ENCODE measurements around the gene FEM1B. TPM values are rescaled to one million over a fixed set of nuclear protein-coding genes. Genes with fewer than 3 reads are reported as not detected.
A peak's percentile ranks its signal among the peaks of the same experiment; 100 is the strongest.

FEM1B gene
- total RNA-seq, 1 donor from 2014 or later: 54.2 TPM

DNA sequence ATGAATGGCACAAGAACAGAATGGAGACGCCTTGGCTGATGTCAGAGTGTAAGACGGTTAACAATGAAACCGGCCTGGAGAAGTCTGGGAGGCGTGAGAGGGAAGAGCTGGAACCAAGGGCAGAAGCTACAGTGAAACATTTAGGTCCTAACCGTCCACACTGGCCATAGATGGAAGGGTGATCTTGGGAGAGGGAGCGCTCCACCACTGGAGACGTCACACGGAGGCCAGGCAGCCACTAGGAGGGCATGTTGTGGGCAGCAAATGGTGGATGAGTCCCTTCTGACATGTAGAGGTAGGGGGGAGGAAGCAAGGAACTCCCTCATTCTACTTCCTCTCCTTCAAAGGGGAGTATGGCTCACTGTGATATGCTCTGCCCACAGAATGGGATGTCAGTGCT is 23.8 kb downstream of the FEM1B start:
- no peak overlapping the region for H3K27ac Mint-ChIP-seq
- H3K4me1 Mint-ChIP-seq (ENCODE audit: unreplicated experiment): peaks cover 15% of the 10 kb centered on the region

DNA sequence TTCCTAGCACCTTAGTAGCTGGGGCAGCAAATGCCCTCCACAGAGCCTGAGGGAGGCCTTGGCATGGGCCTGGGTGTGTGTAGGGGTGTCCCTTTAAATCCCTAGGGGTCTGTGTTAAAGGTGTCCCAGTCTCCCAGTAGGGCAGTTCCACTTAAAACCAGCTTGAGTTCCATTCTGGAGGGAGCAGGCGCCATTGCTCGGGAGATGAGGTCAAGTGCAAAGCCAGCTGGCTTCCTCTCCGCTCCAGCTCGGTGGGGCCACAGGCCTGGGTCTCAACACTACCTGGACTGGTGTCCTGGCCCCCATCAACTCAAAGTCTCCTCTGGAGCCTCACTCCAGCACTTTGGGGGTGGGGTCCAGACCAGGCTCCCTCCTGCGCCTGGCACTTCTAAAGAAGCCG is 25.2 kb downstream of the FEM1B start:
- Mint-ChIP-seq H3K9me3 (no peaks in the 10 kb centered on the region), H3K4me1 (ENCODE audit: unreplicated experiment) (peaks cover 22% of the 10 kb centered on the region), H3K27ac (no peak overlapping the region), H3K27me3 (no peaks in the 10 kb centered on the region), H3K4me3 (no peak overlapping the region), H3K36me3 (no peaks in the 10 kb centered on the region)
- DNase-seq (ENCODE audit: extremely low spot score, unreplicated experiment): peak; percentile 47
- TF ChIP-seq, protein P1, sequence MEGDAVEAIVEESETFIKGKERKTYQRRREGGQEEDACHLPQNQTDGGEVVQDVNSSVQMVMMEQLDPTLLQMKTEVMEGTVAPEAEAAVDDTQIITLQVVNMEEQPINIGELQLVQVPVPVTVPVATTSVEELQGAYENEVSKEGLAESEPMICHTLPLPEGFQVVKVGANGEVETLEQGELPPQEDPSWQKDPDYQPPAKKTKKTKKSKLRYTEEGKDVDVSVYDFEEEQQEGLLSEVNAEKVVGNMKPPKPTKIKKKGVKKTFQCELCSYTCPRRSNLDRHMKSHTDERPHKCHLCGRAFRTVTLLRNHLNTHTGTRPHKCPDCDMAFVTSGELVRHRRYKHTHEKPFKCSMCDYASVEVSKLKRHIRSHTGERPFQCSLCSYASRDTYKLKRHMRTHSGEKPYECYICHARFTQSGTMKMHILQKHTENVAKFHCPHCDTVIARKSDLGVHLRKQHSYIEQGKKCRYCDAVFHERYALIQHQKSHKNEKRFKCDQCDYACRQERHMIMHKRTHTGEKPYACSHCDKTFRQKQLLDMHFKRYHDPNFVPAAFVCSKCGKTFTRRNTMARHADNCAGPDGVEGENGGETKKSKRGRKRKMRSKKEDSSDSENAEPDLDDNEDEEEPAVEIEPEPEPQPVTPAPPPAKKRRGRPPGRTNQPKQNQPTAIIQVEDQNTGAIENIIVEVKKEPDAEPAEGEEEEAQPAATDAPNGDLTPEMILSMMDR (conservative IDR thresholded peaks at IDR 0.05): no peak

More for the DNA sequence above, 23.8 kb downstream of the FEM1B start:
- H3K27me3 Mint-ChIP-seq: no peaks in the 10 kb centered on the region
- H3K36me3 Mint-ChIP-seq: no peaks in the 10 kb centered on the region
- H3K4me3 Mint-ChIP-seq: no peak overlapping the region
- peak; percentile 22 for DNase-seq (ENCODE audit: extremely low spot score, unreplicated experiment)
- TF ChIP-seq, protein P1 (conservative IDR thresholded peaks at IDR 0.05): no peak
- H3K9me3 Mint-ChIP-seq: no peaks in the 10 kb centered on the region

DNA sequence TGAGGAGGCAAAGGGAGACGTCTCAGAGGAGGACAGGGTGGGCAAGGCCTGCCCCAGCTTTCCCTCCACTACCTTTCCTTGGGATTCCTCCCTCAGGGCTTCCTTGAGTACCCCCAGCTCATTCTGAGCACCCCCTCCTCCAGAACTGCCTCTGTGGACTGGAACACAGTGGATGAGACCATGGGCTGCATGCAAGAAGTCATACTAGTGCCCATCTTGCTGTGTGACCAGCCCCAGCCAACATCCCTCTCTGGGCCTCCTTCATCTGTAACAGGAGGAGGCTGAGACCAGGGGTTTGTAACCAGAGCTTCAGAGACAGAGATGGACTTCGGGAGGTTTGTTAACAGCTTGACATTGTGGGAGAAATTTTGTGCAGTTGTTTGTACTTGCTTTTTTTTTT is 25.6 kb downstream of the FEM1B start:
- Mint-ChIP-seq H3K27me3 (no peaks in the 10 kb centered on the region), H3K36me3 (no peaks in the 10 kb centered on the region), H3K4me3 (no peak overlapping the region), H3K9me3 (no peaks in the 10 kb centered on the region), H3K27ac (no peak overlapping the region), H3K4me1 (ENCODE audit: unreplicated experiment) (peaks cover 22% of the 10 kb centered on the region)
- DNase-seq (ENCODE audit: extremely low spot score, unreplicated experiment): no peak
- TF ChIP-seq, protein P1 (conservative IDR thresholded peaks at IDR 0.05): no peak

DNA sequence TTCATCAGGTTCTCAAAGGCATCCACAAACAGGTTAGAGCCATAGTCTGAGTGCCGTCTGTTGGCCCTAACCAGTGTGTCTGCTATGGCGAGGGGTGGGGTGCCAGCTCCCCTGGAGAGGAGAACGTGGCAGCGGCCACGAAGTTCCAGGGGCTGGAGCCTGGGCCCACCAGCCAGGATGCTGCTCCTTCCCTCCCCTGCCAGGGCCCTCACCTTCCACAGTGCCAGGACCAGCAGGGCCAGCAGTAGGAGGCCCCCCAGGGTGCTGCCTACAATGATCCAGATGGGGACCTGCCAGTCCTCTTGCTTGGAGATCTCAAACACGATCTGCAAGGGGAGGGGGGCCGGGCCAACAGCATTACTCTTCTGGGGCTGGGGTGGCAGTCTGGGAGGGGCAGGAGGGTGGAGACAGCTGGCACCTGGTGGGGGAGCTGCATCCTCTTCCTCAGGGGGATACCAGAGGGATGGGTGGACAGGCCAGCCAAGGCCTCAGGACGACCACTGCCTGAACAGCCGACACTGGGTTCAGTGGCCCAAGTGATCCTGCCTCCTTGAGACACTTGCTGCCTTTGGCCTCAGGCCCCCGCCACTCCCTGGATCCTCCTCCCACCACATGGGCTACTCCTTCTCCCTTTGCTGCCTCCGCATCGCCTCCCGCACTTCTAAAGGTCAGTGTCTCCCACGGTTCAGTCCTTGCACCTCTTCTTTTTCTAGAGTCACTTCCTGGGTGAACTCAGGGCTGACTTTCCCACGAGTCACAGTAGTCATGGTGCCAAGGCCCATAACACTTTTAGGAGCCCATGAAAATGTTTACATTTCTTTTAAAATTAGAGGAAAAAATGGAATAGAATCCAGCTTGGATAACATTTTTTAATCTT is 26.3 kb downstream of the FEM1B start:
- Mint-ChIP-seq H3K36me3 (no peaks in the 10 kb centered on the region), H3K9me3 (no peaks in the 10 kb centered on the region), H3K27me3 (no peaks in the 10 kb centered on the region), H3K4me3 (no peak overlapping the region), H3K4me1 (ENCODE audit: unreplicated experiment) (peaks cover 22% of the 10 kb centered on the region), H3K27ac (no peak overlapping the region)
- TF ChIP-seq, protein P1 (conservative IDR thresholded peaks at IDR 0.05): no peak
- DNase-seq (ENCODE audit: extremely low spot score, unreplicated experiment): peak; percentile 66

DNA sequence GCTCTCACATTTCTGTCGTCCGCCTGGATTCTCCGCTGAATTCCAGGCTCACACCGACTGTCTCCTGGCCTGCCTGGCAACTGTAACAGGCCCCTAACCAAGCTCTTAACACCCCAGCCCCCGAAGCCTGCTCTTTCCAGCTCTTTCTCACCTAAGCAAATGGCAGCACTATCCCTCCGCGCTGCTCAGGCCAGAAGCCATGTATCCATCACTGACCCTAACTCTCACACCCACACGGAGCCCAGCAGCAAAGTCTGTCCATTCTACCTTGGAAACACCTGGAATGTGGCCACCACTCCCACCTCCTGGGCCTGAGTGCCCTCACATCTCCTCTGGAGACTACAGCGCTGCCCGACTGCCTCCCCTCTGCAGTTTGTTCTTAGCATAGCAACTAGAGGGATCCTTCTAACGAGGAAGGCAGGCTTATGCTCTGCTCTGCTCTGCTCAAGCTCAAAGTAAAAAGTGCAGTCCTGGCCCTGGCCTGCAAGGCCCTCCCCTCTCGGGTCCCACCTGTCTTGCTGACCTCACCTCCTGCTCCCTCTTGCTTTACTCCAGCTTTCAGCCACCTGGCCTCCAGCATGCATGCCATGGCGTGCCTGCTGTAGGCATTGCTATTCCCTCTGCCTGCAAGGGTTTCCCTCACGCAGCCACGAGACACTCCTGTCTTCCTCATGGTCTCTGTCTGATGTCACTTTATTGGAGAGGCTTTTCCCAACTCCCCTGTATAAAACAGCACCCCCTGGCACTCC is 27.2 kb downstream of the FEM1B start:
- TF ChIP-seq, protein P1 (conservative IDR thresholded peaks at IDR 0.05): no peak
- H3K27me3 Mint-ChIP-seq: no peaks in the 10 kb centered on the region
- DNase-seq (ENCODE audit: extremely low spot score, unreplicated experiment): peak; percentile 62
- H3K9me3 Mint-ChIP-seq: no peaks in the 10 kb centered on the region
- no peaks in the 10 kb centered on the region for H3K36me3 Mint-ChIP-seq
- H3K4me3 Mint-ChIP-seq: no peak overlapping the region
- peaks cover 22% of the 10 kb centered on the region for H3K4me1 Mint-ChIP-seq (ENCODE audit: unreplicated experiment)
- H3K27ac Mint-ChIP-seq: peak overlapping the region; percentile 63
